HEK293 (cell line): ENCODE data around the gene BICRAL.
A peak's percentile ranks its signal among the peaks of the same experiment; 100 is the strongest.

Experiments
- CTCF ChIA-PET: fragments of 350-600 bp; formaldehyde crosslinking; extraction: SDS; loops from one replicate; lab custom pipeline; 2021; ENCODE audit warnings: antibody characterized with exemption; lab: Yijun Ruan, JAX
- POLR2A ChIA-PET: fragments of 300-600 bp; formaldehyde crosslinking; extraction: SDS; loops from one replicate; lab custom pipeline; 2020; ENCODE audit warnings: antibody characterized with exemption, inconsistent platforms; lab: Yijun Ruan, JAX
- H3K27ac ChIP-seq: fragments of 200-500 bp; sonication (Bioruptor generic); 2 replicates; pipeline ENCODE4 v1.5.1; 2014; ENCODE audit warnings: low read depth, low read length, control low read depth, inconsistent platforms; ENCODE audit errors: extremely low read depth
- H3K36me3 ChIP-seq, 2 experiments: fragments of 200-500 bp in 1 of 2; sonication (Bioruptor generic) in 1 of 2; 1 replicate in 1 of 2; 2 replicates in 1 of 2; pipeline ENCODE4 v1.5.1; 2014 to 2017; ENCODE audit warnings: inconsistent platforms in 2 of 2, low read length in 2 of 2; ENCODE audit not compliant: control insufficient read depth in 2 of 2, insufficient read depth in 1 of 2
- H3K4me1 ChIP-seq: fragments of 200-500 bp; sonication (Bioruptor generic); 2 replicates; pipeline ENCODE4 v1.5.1; 2014; ENCODE audit warnings: mild to moderate bottlenecking, low read length, inconsistent platforms; ENCODE audit not compliant: control insufficient read depth, insufficient read depth
- H3K4me3 ChIP-seq: 2 replicates; pipeline ENCODE4 v1.5.1; 2011; ENCODE audit warnings: low read depth, mild to moderate bottlenecking, control low read depth, low read length, moderate library complexity
- H3K9me3 ChIP-seq: fragments of 200-500 bp; sonication (Bioruptor generic); 2 replicates; pipeline ENCODE4 v1.5.1; 2014; ENCODE audit warnings: low read depth, low read length, inconsistent platforms; ENCODE audit not compliant: control insufficient read depth, insufficient read depth
- BCL11B ChIP-seq: fragments of 450-650 bp; formaldehyde crosslinking; IDR thresholded peaks from 2 replicates; pipeline ENCODE4 v1.5.1; 2016; ENCODE audit warnings: low read depth, missing biosample characterization, missing genetic modification characterization
- EGR2 ChIP-seq: fragments of 450-650 bp; formaldehyde crosslinking; IDR thresholded peaks from 2 replicates; pipeline ENCODE4 v1.5.1; 2016; ENCODE audit warnings: low read depth, missing biosample characterization, missing genetic modification characterization
- GLIS1 ChIP-seq: fragments of 450-650 bp; formaldehyde crosslinking; IDR thresholded peaks from 2 replicates; pipeline ENCODE4 v1.5.1; 2016; ENCODE audit warnings: missing biosample characterization, missing genetic modification characterization
- KLF1 ChIP-seq: fragments of 450-650 bp; formaldehyde crosslinking; IDR thresholded peaks from 2 replicates; pipeline ENCODE4 v1.5.1; 2016; ENCODE audit warnings: missing biosample characterization, missing genetic modification characterization
- OVOL3 ChIP-seq: fragments of 450-650 bp; formaldehyde crosslinking; IDR thresholded peaks from 2 replicates; pipeline ENCODE4 v1.5.1; 2016; ENCODE audit warnings: missing biosample characterization, missing genetic modification characterization
- SCRT2 ChIP-seq: fragments of 450-650 bp; formaldehyde crosslinking; IDR thresholded peaks from 2 replicates; pipeline ENCODE4 v1.5.1; 2016; ENCODE audit warnings: missing biosample characterization, missing genetic modification characterization
- TSHZ1 ChIP-seq: fragments of 450-650 bp; formaldehyde crosslinking; IDR thresholded peaks from 2 replicates; pipeline ENCODE4 v1.5.1; 2016; ENCODE audit warnings: missing biosample characterization, missing genetic modification characterization, borderline replicate concordance
- ZFHX2 ChIP-seq: fragments of 450-650 bp; formaldehyde crosslinking; conservative IDR thresholded peaks from 2 replicates; pipeline ENCODE4 v1.5.1; 2016; ENCODE audit warnings: missing biosample characterization, missing genetic modification characterization
- ZFP41 ChIP-seq: fragments of 450-650 bp; formaldehyde crosslinking; IDR thresholded peaks from 2 replicates; pipeline ENCODE4 v1.5.1; 2016; ENCODE audit warnings: missing biosample characterization, missing genetic modification characterization, borderline replicate concordance
- ZNF133 ChIP-seq: fragments of 450-650 bp; formaldehyde crosslinking; IDR thresholded peaks from 2 replicates; pipeline ENCODE4 v1.5.1; 2016; ENCODE audit warnings: missing biosample characterization, missing genetic modification characterization
- ZNF16 ChIP-seq: fragments of 450-650 bp; formaldehyde crosslinking; IDR thresholded peaks from 2 replicates; pipeline ENCODE4 v1.5.1; 2016; ENCODE audit warnings: low read depth, missing biosample characterization, missing genetic modification characterization
- ZNF239 ChIP-seq: fragments of 450-650 bp; formaldehyde crosslinking; IDR thresholded peaks from 2 replicates; pipeline ENCODE4 v1.5.1; 2016; ENCODE audit warnings: missing biosample characterization, missing genetic modification characterization
- ZNF292 ChIP-seq: fragments of 450-650 bp; formaldehyde crosslinking; IDR thresholded peaks from 2 replicates; pipeline ENCODE4 v1.5.1; 2016; ENCODE audit warnings: low read depth, missing biosample characterization, missing genetic modification characterization, borderline replicate concordance
- ZNF324 ChIP-seq: fragments of 450-650 bp; formaldehyde crosslinking; IDR thresholded peaks from 2 replicates; pipeline ENCODE4 v1.5.1; 2016; ENCODE audit warnings: missing biosample characterization, missing genetic modification characterization
- ZNF391 ChIP-seq: fragments of 450-650 bp; formaldehyde crosslinking; IDR thresholded peaks from 2 replicates; pipeline ENCODE4 v1.5.1; 2016; ENCODE audit warnings: low read depth, missing biosample characterization, missing genetic modification characterization, borderline replicate concordance
- ZNF518A ChIP-seq: fragments of 450-650 bp; formaldehyde crosslinking; conservative IDR thresholded peaks from 2 replicates; pipeline ENCODE4 v1.5.1; 2016; ENCODE audit warnings: low read depth, missing biosample characterization, missing genetic modification characterization
- ZNF548 ChIP-seq: fragments of 450-650 bp; formaldehyde crosslinking; IDR thresholded peaks from 2 replicates; pipeline ENCODE4 v1.5.1; 2016; ENCODE audit warnings: missing biosample characterization, missing genetic modification characterization
- ZNF558 ChIP-seq: fragments of 450-650 bp; formaldehyde crosslinking; IDR thresholded peaks from 2 replicates; pipeline ENCODE4 v1.5.1; 2016; ENCODE audit warnings: missing biosample characterization, missing genetic modification characterization
- ZNF560 ChIP-seq: fragments of 450-650 bp; formaldehyde crosslinking; IDR thresholded peaks from 2 replicates; pipeline ENCODE4 v1.5.1; 2017; ENCODE audit warnings: missing biosample characterization, missing genetic modification characterization, borderline replicate concordance
- ZNF704 ChIP-seq: fragments of 450-650 bp; formaldehyde crosslinking; IDR thresholded peaks from 2 replicates; pipeline ENCODE4 v1.5.1; 2016; ENCODE audit warnings: missing biosample characterization, missing genetic modification characterization
- ZNF768 ChIP-seq: fragments of 450-650 bp; formaldehyde crosslinking; IDR thresholded peaks from 2 replicates; pipeline ENCODE4 v1.5.1; 2018; ENCODE audit warnings: missing biosample characterization, mild to moderate bottlenecking, missing genetic modification characterization
- ZNF785 ChIP-seq: fragments of 450-650 bp; formaldehyde crosslinking; IDR thresholded peaks from 2 replicates; pipeline ENCODE4 v1.5.1; 2016; ENCODE audit warnings: missing biosample characterization, missing genetic modification characterization
- ZSCAN5A ChIP-seq: fragments of 450-650 bp; formaldehyde crosslinking; IDR thresholded peaks from 2 replicates; pipeline ENCODE4 v1.5.1; 2016; ENCODE audit warnings: missing biosample characterization, missing genetic modification characterization

Gene BICRAL

GRCh38 chr6:42904467-42904866 is 122.6 kb downstream of the BICRAL start (continued):
- TF ChIP-seq BCL11B (tag by site-specific recombination) (no peak), SCRT2 (tag by site-specific recombination) (no peak)
- TF ChIP-seq, all 188 proteins: peak for 0

GRCh38 chr6:42907336-42907735 is 125.5 kb downstream of the BICRAL start:
- ChIA-PET POLR2A (interaction anchor here (0.7 kb wide), 1 partner anchor 263 kb away, joined by 3 read pairs; no protein-coding TSS in a partner anchor), CTCF (interaction anchor here (1.1 to 1.2 kb wide), 2 partner anchors 103 to 236 kb away, joined by 6 read pairs; no protein-coding TSS in a partner anchor)
- Histone ChIP-seq H3K27ac (no peak overlapping the region), H3K4me1 (no peaks in the 10 kb centered on the region; the same call in 1 of the 2 replicates), H3K9me3 (no peaks in the 10 kb centered on the region), H3K4me3 (no peak overlapping the region)
- TF ChIP-seq ZNF785 (no peak), ZNF292 (tag by site-specific recombination) (no peak), ZNF518A (tag by site-specific recombination) (no peak)
- TF ChIP-seq, all 188 proteins: peak for 0
- H3K36me3 ChIP-seq = no peaks in the 10 kb centered on the region

GRCh38 chr6:42909835-42910234 is 128.0 kb downstream of the BICRAL start:
- CTCF ChIA-PET = interaction anchor here (0.5 to 2.6 kb wide), 5 partner anchors 9 to 833 kb away, joined by 3 to 25 read pairs (median 4); no protein-coding TSS in a partner anchor
- no peak for TF ChIP-seq ZNF768 (tag by site-specific recombination)
- TF ChIP-seq OVOL3 (tag by site-specific recombination) = no peak
- TF ChIP-seq ZNF558 (tag by site-specific recombination) = no peak
- no peak for TF ChIP-seq TSHZ1 (tag by site-specific recombination)
- no peak for TF ChIP-seq ZNF239 (tag by site-specific recombination)
- TF ChIP-seq ZNF16 = no peak
- no peak for TF ChIP-seq ZNF548 (tag by site-specific recombination)
- TF ChIP-seq ZFP41 (tag by site-specific recombination) = no peak
- TF ChIP-seq ZSCAN5A = no peak
- no peak for TF ChIP-seq ZNF560 (tag by site-specific recombination)
- no peak for TF ChIP-seq ZNF391
- no peak for TF ChIP-seq ZNF704
- no peak for TF ChIP-seq GLIS1
- peak; percentile 37; the same call in 1 of the 2 replicates for TF ChIP-seq KLF1 (tag by site-specific recombination)
- peak; percentile 79 for TF ChIP-seq ZFHX2 (tag by site-specific recombination)
- TF ChIP-seq ZNF133 (tag by site-specific recombination) = no peak
- peak; percentile 68 for TF ChIP-seq EGR2 (tag by site-specific recombination)
- TF ChIP-seq ZNF324 = no peak
- POLR2A ChIA-PET = interaction anchor here (0.6 to 0.7 kb wide), 3 partner anchors 92 to 740 kb away, joined by 3 to 4 read pairs (median 3); no protein-coding TSS in a partner anchor

More at GRCh38 chr6:42909835-42910234, 128.0 kb downstream of the BICRAL start:
- no peaks in the 10 kb centered on the region for H3K4me1 ChIP-seq
- H3K27ac ChIP-seq = no peak overlapping the region
- no peaks in the 10 kb centered on the region for H3K36me3 ChIP-seq
- H3K9me3 ChIP-seq = no peaks in the 10 kb centered on the region
- H3K4me3 ChIP-seq = no peak overlapping the region
